Activated T-helper 1 cell treated with anti-CD3 and anti-CD28 coated beads, Interleukin-2, amount 50 U/mL, for 16 hours (primary cell): Measurements from ENCODE around the gene USP10.
A peak's percentile ranks its signal among the peaks of the same experiment; 100 is the strongest.
"Not testable (repeated sequence)": the region's sequence is repeated elsewhere in the genome, so short reads cannot be mapped to it uniquely, and the experiment has no call there.

Experiments
- DNase-seq, 2 donors: peaks; one replicate each; pipeline ENCODE4 v3.0.0-alpha.2; 2020; ENCODE audit warnings: low read depth in 1 of 2, low spot score in 1 of 2

The USP10 gene

DNA sequence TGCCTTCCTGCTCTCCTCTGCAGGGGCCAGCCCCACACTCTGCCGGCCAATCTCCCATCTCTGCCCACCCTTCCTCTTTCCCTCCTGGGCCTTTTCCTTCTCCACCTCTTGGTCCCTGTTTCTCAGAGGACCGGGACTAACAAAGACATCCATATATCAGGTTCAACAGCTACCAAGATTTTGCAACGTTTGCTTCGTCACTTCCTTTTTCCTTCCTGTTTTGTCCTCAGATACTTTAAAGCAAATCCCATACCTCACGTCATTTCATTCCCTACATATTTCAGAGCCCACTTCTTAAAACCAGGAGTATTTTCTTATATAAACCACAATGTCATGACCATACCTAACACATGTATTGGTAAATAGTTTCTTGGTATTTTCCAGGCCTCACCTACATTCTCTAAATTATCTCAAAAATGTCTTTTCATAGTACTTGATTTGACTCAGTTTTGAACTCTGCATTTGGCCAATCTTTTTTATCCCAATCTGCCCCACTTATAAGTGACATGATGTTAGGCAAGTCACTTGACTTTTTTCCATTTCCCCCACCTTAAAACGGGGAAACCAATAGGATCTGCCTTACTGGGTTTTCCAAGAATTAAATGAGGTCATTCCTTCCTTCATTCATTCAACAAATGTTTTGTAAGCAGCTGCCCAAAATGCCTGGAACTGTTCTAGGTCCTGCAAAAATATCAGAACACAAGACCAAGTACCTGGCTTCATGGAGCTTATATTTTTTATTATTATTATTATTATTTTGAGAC lies 7.2 kb upstream of the USP10 start:
- DNase-seq = no peak

DNA sequence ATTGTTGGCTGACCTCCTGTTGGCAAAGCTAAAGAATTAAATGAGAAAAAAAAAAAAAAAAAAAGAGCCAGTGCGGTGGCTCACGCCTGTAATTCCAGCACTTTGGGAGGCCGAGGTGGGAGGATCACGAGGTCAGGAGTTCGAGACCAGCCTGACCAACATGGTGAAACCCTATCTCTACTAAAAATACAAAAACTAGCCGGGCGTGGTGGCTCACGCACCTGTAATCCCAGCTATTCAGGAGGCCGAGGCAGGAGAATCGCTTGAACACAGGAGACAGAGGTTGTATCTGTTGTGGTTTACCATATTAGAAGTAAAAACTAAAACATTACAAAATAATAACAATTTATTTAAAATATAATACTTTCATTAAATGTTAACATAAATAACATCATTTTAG lies 5.9 kb upstream of the USP10 start:
- not testable (repeated sequence) for DNase-seq

DNA sequence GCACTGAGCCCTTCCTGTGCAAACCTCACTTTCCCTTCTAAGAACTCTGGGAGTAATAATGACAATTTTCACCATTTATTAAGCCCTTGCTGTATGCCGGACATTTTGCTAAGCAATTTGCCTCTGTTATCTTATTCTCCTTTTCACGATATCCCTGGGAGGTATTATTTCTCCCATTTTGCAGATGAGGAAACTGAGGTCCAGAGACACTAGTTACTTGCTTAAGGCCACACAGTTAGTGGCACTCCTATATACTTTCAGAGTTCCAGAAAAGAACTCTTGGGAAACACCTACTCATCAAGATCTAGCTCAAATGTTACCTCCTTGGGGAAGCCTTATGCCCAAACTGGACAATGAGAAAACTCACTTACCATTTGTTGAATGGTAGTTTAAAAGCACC lies 4.8 kb upstream of the USP10 start:
- DNase-seq = no peak

DNA sequence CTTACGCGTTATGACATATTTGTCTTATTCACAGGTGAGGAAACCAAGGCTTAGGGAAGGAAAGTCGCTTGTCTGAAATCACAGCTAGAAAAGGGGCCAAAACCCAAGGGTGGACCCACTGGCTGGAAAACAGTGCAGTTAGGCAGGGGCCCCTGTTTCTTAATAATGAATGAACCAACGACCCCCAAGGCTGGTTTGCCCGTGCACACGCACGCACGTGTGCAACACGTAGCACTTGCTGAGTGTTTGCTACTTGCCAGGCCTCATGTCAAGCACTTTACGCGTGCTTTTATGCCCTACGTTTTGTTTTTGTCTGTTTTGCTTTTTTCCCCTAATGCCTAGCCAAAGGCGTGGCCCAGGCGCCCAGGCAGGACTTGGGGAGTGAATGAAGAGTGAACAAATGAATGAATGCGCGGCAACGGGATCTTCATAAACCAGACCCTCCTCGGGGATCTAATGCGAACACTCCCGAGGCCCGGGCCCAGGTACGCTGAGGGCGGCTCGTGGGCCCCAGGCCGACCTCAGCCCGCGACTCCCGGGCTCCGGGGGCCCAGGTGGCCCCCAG lies 571 bp upstream of the USP10 start:
- no peak for DNase-seq

DNA sequence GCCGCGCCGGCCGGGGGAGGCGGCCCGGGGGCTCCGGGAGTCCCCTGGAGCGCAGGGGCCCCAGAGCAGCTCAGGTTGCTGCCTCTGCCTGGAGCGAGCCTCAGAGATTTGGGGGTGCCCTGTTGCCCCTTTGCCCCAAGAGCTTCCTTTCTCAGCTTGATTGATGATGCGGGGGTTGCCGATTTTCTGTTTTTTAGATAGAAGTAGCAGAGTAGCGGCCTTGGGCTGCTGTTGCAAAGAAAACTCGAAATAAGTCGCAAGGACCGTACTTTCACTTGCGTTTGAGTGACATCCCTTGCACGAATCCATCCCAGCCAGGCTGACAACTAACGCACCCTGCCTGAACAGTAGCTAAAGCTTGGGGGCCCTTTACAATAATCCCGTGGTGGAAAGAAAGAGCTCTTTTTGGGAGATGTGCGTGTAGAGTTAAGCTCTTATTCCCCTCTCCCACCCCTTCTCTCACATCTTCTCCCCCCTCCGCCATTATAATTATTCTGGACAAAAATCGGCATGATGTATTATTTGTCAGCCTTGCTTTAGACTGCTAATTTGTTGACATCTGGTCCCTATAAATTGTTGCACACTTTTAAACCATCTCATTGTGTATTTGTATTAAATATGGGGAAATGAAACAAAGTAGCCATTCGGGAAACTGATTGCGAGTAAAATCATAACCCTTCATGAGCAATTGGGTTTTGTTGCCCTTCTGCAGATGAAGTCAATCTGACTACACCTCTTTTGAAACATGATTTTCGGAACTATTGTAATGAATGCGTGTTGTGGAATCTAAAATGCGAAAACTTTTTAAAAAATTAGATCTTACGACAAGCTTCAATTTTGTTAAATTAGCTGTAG lies 873 bp downstream of the USP10 start:
- DNase-seq = peak; percentile 7 to 20

DNA sequence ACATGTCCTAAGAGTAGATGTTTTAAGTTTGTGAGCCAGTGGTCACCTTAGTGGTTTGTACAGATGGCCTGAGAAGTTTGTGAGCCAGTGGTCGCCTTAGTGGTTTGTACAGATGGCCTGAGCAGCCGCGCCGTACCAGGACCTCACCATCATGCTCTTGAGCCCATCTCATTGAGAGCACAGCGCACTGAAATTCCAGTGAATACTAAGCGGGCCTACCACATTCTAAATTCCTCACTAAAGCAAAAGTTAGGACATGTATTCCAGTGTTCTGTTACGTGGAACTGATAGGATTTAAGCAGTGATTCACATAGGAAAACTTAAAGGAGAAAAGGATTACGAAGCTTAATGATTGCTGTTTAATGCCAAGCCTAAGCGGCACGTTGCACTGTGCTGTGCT lies 3.9 kb downstream of the USP10 start:
- no peak for DNase-seq

DNA sequence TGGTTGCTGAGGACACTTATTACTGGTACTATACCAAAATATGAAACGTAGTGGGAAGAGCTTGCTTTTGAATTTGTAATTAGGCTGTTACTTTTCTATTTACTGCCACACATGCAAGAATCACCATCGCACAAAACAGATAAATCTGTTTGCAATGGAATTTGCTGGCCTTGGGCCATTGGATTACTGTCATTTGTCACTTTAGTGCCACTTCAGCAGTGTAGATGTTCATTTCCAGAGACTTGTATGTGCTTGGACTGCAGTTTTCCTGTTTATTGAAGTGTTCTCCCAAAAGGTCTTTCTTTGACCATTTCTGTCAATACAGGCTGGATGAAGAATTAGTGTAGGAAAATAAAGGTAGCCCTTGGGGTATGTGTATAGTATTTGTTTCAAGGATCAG lies 4.5 kb downstream of the USP10 start:
- DNase-seq = no peak

DNA sequence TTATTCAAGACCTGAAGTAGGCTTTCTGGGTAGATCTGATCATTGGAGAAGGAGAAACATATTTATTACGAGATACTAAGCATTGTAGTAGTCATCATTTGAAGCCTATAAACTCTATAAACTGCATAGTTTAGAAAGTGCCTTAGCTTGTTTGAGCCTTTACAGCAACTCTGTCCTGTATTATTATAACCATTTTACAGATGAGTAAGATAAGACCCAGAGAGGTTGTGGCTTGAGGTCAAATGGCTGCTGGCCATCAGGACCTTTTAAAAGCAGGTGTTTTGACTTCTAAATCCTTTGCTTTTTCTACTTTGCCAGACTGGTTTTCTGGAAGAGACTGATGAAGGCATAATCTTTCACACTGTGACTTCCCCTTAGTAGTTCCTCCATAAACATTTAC lies 7.1 kb downstream of the USP10 start:
- DNase-seq = no peak

DNA sequence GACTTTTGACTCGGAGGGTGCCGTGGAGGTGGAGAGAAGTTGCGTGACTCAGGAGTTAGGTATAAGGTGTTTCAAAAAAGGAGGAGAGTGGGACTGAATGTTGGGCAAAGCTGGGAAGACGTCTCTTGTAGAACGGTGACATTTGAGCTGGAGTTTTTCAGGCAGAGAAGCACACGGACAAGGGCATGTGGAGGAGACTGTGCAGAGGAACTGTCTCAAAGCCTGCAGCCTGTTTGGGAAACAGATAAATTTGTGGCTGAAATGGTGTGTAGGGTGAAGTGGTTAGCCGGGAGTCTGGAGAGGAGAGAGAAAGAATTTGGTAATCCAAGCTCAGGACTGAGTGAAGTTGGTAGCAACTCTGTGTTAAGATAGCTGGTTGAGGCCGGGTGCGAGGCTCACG lies 9.8 kb downstream of the USP10 start:
- DNase-seq = no peak

DNA sequence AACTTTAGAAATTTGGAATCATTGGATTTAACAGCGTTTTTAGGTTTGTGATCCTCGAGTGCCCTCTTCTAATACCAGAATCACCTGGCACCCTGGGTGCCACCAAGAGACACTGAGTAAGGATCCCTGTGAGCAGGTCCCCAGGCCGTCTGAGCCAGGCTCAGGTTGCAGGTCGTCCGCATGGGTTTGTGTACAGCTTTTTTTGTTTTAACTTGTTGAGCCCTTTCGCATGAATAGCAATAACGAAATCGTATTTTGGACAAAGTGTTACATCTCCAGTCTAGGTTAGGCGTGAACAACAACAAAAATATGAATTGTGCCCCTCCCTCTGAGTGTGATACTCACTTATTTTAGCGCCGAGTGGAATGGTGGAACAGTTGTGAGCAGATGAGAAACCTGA lies 10.9 kb downstream of the USP10 start:
- no peak for DNase-seq

DNA sequence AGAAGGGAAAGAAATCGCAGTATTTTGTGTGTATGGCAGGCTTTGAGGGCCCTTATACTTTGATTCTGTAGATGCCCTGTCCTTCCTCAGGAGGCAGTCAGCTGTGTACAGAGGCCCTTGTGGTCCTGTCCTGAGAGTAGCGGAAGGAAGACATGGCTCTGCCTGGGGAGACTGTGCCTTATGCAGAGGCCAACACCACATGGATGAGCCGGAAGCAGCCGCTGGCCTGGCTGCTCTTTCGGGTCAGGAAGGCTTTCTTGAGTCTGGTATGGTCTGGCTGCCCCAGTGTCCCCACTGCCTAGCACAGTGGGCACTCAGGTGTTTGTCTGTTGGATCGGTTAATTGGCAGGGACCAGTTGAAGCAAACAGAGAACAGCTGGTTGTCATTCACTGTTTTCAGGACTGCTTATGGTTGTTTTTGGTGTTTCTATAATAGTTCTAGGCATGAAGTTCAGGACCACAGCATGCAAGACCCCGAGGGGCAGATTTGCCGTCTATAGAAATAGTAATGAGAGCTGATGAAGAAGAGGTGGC lies 12.4 kb downstream of the USP10 start:
- DNase-seq = no peak

DNA sequence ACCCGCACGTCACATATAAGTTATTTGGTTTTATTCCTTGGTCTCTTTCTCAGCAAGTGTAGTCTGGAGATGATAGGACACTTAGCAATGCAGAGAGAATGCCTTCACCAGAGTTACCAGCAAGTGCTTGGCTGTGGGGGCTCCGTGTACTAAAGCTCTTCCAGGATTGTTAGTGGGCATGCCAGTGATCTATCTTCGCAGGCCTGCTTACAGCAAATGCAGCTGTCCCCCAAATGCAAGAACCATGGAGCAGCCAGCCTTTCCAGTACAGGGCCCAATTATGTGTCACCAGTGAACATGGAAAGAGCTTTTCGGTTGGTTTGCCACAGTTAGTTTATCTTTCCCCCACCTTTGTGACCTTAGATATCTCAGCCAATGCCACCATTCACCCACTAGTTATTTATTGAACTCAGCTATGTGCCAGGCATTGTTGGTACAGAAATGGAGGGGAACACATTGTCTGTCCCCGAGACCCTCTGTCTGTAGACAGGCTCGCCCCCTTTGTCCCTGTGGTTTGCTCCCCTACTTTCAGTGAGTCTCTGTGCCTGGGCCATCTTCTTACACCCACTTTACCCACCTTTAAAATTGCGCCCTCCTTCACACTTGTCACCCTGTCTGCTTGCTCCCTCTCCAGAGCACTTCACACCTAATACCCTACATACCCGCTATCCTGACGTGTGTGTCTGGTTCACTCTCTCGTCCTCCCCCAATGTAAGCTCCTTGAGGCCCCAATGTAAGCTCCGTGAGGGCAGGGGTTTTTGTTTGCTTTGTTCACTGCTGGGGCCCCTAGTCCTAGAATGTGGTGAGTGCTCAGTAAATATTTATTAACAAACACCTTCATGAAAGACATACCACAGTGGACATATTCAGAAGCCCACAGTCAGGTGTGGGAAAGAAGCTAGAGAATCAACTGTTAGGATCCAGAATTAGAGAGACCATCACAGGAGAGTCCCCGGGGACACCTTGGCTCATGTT lies 13.3 kb downstream of the USP10 start:
- no peak for DNase-seq

DNA sequence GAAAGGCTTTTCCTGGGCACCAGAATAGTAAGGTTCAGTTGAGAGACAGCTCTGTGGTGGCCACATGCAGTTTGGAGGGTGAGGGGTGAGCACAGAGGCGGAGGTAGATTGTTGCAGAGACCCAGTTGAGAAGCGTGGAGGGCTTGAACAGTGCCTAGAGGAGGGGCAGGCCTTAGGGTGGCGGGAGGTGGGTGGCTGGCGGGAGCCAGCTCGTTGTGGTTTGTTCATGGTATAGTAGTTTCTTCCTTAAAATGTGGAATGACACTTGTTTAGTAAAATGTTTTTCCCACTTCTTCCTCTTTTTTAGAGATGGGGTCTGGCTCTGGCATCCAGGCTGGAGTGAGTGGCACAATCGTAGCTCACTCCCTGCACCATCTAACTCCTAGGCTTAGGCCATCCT lies 14.2 kb downstream of the USP10 start:
- DNase-seq = no peak

DNA sequence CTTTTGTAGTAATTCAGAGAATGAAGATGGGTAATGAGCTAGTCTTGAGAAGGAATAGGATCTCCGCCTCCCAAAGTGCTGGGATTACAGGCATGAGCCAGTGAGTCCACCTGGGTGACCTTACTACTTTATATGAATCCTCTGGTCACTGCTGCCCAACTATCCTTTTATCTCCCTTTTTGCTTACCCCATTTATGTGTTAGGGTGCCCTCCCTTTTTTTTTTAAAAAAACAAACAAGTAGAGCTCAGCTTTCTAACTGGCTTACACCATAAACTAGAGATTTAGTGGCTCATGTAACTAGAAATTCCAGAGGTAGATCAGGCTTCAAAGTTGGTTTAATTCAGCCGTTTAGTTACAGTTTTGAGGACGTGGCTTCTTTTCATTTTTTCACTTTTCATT lies 15.6 kb downstream of the USP10 start:
- DNase-seq = no peak

DNA sequence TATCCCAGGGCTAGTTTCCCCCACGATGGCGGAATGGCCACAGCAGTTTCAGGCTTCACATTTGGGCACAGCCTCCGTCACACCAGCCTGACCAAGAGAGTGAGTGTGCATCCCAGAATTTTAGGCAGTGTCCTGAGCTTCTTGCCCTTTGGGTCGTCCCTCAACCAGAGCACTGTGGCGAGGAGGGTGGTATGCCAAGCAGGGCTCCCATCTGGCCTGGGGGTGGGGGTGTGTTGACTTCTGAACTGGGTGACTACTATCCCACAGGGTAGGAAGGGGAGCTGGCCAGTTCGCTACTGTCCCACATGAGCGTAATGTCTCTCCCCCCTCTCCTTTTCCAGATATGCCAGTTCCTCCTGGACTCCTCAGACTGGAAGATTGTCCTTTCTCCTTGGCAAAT lies 16.1 kb downstream of the USP10 start:
- DNase-seq = no peak

DNA sequence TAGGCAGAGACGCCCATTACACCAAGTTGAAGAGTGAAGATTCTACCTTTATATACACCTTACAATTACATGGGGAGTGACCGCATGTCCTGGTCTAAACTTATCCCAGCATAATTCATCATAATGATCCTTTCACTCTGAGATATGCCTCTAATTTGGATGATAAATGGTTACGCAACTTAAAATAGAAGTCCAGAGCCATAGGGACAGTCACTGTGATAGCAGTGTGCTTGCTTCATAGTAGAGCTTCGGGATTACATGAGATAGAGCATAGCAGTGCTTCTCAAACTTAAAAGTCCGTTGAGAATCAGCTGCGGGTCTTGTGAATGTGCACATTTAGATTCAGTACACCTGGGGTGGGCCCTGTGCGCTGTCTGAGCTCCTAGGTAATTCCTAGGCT lies 16.9 kb downstream of the USP10 start:
- no peak for DNase-seq

DNA sequence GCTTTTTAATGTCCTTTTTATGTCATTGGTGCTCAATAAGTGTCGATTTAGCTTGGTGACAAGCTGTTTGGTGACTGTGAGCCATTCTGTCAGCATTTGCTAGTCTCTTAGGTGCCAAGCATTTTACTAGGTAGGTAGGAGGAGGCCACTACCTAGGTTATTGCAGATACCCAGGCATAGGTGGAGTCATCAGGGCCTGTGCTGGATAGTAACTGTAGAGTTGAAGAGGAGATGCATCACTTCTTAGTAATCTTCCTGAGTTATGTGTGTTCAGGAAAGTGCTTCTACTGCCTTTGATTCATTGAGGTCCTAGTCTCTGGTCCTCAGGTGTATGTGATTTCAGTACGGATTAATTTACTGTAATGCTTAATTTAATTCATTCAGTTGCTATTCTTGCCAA lies 17.7 kb downstream of the USP10 start:
- no peak for DNase-seq

DNA sequence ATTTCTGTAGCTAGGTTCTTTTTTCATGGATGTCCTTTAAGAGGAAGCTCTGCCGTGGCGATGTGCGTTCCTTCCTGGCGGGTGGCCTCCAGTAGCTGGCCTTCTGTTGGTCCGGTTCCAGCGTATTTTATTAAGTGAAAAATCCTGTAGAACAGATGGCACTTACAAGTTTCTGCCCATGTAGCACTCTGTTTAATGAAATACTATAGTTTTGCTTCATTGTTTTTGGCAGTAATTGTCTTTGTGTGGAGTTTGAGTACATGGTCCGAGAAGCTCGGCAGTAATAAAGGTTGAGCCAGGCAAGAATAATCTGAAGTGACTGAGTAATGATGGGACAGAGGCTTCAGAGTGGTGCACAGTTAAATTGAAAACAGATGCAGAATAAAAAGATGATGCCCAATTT lies 20.4 kb downstream of the USP10 start:
- no peak for DNase-seq

DNA sequence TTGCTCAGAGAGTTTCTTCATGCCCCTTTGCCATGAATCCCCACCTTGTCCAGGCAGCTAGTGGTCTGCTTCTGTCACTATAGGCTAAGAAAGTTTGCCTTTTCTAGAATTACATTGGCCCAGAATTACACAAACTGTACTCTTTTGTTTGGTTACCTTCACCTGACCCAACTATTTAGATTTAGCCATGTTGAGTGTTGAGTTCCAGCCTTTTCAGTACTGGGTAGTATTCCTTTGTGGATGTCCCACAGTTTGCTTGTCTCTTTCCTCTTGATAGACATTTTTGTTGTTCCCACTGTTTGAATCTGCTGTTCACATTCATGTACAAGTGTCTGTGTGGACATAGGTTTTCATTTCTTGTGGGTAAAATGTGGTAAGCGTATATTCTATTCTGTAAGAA lies 22.3 kb downstream of the USP10 start:
- no peak for DNase-seq

DNA sequence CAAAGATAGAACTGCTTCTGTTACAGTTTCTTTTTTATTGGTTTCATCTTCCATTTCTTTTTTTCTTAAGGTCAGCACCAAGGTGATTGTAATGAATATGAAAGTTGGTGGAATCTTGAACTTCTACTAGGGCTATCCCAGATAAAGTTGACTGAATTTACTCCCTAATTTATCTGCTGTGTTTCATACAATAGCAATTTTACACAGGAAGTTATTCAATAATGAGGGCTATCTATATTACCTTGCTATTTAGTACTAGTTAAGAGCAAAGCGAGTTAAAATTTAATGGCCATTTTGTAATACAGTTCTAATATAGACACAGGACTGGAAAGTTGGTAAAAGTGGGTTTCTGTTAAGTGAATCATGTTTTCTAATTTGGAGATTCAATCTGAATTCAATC lies 24.1 kb downstream of the USP10 start:
- no peak for DNase-seq
